GM21381 (cell line): ENCODE results near the gene FADS1.

Experiments used
- ATAC-seq: cut with Tn5 transposase; IDR thresholded peaks from one replicate; pipeline ENCODE4 v1.9.1; 2021; ENCODE audit warnings: mild to moderate bottlenecking, moderate library complexity; ENCODE audit not compliant: unreplicated experiment

Gene FADS1

GRCh38 chr11:61778920-61779650, 37.7 kb downstream of the FADS1 start:
- no peak for ATAC-seq

- no peak for ATAC-seq
Observed at GRCh38 chr11:61778357-61778886, 38.4 kb downstream of the FADS1 start.

- no peak for ATAC-seq
Observed at GRCh38 chr11:61777234-61778090, 39.3 kb downstream of the FADS1 start.

GRCh38 chr11:61776561-61777075, 40.2 kb downstream of the FADS1 start:
- ATAC-seq: no peak

- no peak for ATAC-seq
Observed at GRCh38 chr11:61775606-61776554, 40.9 kb downstream of the FADS1 start.

- no peak for ATAC-seq
Observed at GRCh38 chr11:61775106-61775505, 41.7 kb downstream of the FADS1 start.

GRCh38 chr11:61774411-61774810, 42.4 kb downstream of the FADS1 start:
- ATAC-seq: no peak

GRCh38 chr11:61773809-61774208, 43.0 kb downstream of the FADS1 start:
- no peak for ATAC-seq

GRCh38 chr11:61773356-61773755, 43.4 kb downstream of the FADS1 start:
- no peak for ATAC-seq

GRCh38 chr11:61771985-61772455, 44.8 kb downstream of the FADS1 start:
- ATAC-seq: no peak

- ATAC-seq: no peak
Observed at GRCh38 chr11:61771195-61771894, 45.5 kb downstream of the FADS1 start.

GRCh38 chr11:61769946-61770683, 46.7 kb downstream of the FADS1 start:
- no peak for ATAC-seq

GRCh38 chr11:61769169-61769920, 47.5 kb downstream of the FADS1 start:
- no peak for ATAC-seq

- no peak for ATAC-seq
Observed at GRCh38 chr11:61768376-61769076, 48.3 kb downstream of the FADS1 start.

GRCh38 chr11:61766353-61766841, 50.4 kb downstream of the FADS1 start:
- no peak for ATAC-seq

- no peak for ATAC-seq
Observed at GRCh38 chr11:61765550-61766253, 51.1 kb downstream of the FADS1 start.
